GM06990 (cell line): ENCODE measurements around the gene MTERF2.
"Not testable (repeated sequence)": the region's sequence is repeated elsewhere in the genome, so short reads cannot be mapped to it uniquely, and the experiment has no call there.

Experiments
- DNase-seq: peaks from one replicate; pipeline ENCODE4 v3.0.0-alpha.2; 2011; ENCODE audit not compliant: insufficient read length; ENCODE audit errors: extremely low read depth
- H3K27me3 ChIP-seq: replicated peaks from 2 replicates; pipeline ENCODE4 v1.6.0; 2011; ENCODE audit warnings: low read length; ENCODE audit not compliant: control insufficient read depth, insufficient read depth
- H3K36me3 ChIP-seq: 2 replicates; pipeline ENCODE4 v1.5.1; 2011; ENCODE audit warnings: low read length; ENCODE audit not compliant: control insufficient read depth, insufficient read depth
- H3K4me3 ChIP-seq: replicated peaks from 2 replicates; pipeline ENCODE4 v1.5.1; 2011; ENCODE audit warnings: low read depth, mild to moderate bottlenecking, control low read depth, low read length
- TF ChIP-seq, protein P1 (sequence below): IDR thresholded peaks from 2 replicates; pipeline ENCODE4 v1.5.1; 2011; ENCODE audit warnings: low read length, control low read depth, mild to moderate bottlenecking, inconsistent platforms; ENCODE audit not compliant: insufficient read depth, poor library complexity, severe bottlenecking

The MTERF2 gene

DNA sequence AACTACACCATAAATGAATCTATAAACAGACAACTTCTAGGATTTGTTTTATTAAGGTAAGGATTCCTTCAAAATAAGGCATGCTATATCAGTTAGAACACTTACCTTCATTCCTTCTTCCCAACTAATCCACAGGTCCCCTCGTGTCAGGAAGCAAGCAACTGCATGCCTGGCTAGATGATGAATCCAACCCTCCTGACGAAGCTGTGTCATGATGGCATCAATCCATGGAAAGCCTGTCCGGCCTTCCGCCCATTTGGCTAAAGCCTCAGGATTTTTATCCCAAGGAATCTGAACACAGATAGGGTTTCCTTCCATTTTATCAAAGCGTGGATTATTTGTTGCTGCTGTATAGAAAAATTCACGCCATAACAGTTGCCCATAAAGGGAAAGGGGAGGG lies 12.5 kb upstream of the MTERF2 start:
- no peak for DNase-seq
- Histone ChIP-seq H3K36me3 (no peaks in the 10 kb centered on the region), H3K4me3 (no peak overlapping the region), H3K27me3 (no peaks in the 10 kb centered on the region; the same call in 1 of the 2 replicates)
- TF ChIP-seq, protein P1, sequence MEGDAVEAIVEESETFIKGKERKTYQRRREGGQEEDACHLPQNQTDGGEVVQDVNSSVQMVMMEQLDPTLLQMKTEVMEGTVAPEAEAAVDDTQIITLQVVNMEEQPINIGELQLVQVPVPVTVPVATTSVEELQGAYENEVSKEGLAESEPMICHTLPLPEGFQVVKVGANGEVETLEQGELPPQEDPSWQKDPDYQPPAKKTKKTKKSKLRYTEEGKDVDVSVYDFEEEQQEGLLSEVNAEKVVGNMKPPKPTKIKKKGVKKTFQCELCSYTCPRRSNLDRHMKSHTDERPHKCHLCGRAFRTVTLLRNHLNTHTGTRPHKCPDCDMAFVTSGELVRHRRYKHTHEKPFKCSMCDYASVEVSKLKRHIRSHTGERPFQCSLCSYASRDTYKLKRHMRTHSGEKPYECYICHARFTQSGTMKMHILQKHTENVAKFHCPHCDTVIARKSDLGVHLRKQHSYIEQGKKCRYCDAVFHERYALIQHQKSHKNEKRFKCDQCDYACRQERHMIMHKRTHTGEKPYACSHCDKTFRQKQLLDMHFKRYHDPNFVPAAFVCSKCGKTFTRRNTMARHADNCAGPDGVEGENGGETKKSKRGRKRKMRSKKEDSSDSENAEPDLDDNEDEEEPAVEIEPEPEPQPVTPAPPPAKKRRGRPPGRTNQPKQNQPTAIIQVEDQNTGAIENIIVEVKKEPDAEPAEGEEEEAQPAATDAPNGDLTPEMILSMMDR: no peak

- TF ChIP-seq, protein P1: no peak
- Histone ChIP-seq H3K36me3 (no peaks in the 10 kb centered on the region), H3K4me3 (no peak overlapping the region), H3K27me3 (no peaks in the 10 kb centered on the region; the same call in 1 of the 2 replicates)
- DNase-seq: no peak
These were observed 11.0 kb upstream of the MTERF2 start for GRCh38 chr12:106997916-106998315.

- not testable (repeated sequence) for H3K36me3 ChIP-seq, H3K27me3 ChIP-seq, DNase-seq, H3K4me3 ChIP-seq
These were observed 9.2 kb upstream of the MTERF2 start for GRCh38 chr12:106996102-106996501.

DNA sequence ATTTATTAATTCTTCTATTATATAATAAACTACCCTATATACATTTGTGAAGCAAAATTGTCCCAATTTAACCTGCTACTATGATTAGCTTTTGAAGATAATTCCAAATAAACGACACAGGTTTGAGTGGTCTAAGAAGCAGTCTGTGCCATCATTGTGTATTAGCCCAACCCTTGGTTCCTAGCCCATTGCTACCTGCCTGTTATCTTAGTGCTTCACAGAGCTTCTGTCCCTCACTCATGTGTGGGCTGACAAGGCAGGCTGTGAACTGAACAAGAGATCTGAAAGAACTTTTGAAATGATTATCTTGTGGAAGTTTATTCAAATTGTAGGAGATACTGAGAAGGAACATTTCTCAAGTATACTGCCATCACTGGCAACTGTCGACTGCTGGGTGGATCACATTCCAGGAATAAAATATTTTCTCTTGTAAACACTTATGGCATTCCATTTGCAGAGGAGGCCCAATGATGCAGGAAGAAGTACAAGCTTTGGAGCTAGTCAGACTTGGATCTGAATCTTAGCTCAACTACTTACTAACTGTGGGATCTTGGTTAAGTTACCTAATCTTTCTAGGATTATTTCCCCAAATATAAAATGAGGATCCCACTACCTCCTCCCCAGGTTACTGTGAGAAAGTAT lies 7.8 kb upstream of the MTERF2 start:
- H3K36me3 ChIP-seq: no peaks in the 10 kb centered on the region
- no peak overlapping the region for H3K4me3 ChIP-seq
- H3K27me3 ChIP-seq: no peaks in the 10 kb centered on the region; the same call in 1 of the 2 replicates
- TF ChIP-seq, protein P1: no peak
- DNase-seq: no peak

DNA sequence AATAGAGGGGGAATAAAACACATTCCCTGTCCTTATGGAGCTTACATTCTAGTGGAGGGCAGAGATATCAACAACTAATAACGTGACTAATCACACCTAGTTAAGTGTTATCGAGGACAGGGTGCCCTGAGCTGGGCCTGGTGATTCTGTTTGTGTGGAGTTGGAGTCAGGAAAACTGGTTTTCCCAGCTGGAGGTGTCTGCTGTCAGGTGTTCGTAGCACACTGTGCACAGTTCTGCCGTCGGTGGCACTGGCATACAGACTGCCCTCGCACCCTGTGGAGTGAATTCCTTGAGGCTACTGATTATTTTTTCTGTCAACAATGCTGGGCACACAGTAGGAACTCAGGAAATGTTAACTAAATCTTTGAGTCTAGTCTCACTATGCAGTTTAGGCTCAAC lies 900 bp upstream of the MTERF2 start:
- Histone ChIP-seq H3K27me3 (no peaks in the 10 kb centered on the region), H3K36me3 (no peaks in the 10 kb centered on the region), H3K4me3 (no peak overlapping the region)
- TF ChIP-seq, protein P1: no peak
- DNase-seq: no peak

- DNase-seq: no peak
These were observed 811 bp downstream of the MTERF2 start for GRCh38 chr12:106986135-106986534.

More at GRCh38 chr12:106986135-106986534, 811 bp downstream of the MTERF2 start:
- TF ChIP-seq, protein P1: no peak
- Histone ChIP-seq H3K27me3 (no peaks in the 10 kb centered on the region), H3K4me3 (peak overlapping the region; percentile 84), H3K36me3 (no peaks in the 10 kb centered on the region)
